ENCODE results near the gene SLC44A2.

The SLC44A2 gene

GRCh38 chr19:10686193-10686592 lies 60.8 kb downstream of the SLC44A2 start:
- DNase-seq (ENCODE audit: low read depth): no peak
- TF ChIP-seq CTCF (IDR thresholded peaks at IDR 0.05; ENCODE audit: control insufficient read depth, insufficient read depth, low read depth, low read length, missing control alignments): no peak
- no peak overlapping the region for H3K4me3 ChIP-seq (ENCODE audit: control insufficient read depth, low read depth, low read length)

GRCh38 chr19:10686661-10687517 lies 61.5 kb downstream of the SLC44A2 start:
- DNase-seq (ENCODE audit: low read depth): no peak
- TF ChIP-seq CTCF (IDR thresholded peaks at IDR 0.05; ENCODE audit: control insufficient read depth, insufficient read depth, low read depth, low read length, missing control alignments): no peak
- H3K4me3 ChIP-seq (ENCODE audit: control insufficient read depth, low read depth, low read length): no peak overlapping the region

DNA sequence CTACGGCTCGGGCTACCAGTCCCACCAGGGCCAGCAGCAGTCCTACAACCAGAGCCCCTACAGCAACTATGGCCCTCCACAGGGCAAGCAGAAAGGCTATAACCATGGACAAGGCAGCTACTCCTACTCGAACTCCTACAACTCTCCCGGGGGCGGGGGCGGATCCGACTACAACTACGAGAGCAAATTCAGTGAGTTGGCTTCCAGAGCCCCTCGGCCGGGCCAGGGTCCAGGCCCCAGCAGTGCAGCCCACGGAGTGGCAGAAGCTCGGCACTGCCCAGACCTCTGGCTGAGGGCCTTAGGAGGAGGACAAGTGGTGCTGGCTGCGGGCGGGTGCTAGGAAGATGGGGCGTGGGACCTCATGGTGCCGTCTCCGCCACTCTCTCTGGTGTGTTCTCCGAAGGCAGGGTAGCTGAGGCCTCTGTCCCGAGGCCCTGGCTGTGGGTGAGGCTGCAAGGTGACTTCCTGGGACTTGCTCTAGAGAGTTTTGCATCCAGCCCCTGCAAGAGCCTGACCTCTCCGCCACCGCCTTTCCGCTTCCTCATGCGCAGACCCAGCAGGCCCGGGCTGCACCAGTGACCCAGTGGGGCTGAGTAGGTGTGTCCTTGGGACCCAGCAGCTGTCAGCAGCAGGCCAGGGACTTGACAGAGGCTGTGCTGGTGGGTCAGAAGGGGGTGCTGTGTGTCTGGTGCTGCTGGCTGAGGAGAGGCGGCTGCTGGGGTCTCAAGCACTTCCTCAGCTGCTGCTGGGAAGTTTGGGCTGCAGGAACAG lies 62.4 kb downstream of the SLC44A2 start:
- TF ChIP-seq CTCF (IDR thresholded peaks at IDR 0.05; ENCODE audit: control insufficient read depth, insufficient read depth, low read depth, low read length, missing control alignments): no peak
- DNase-seq (ENCODE audit: low read depth): no peak

GRCh38 chr19:10688545-10689280 lies 63.4 kb downstream of the SLC44A2 start:
- no peak for TF ChIP-seq CTCF (IDR thresholded peaks at IDR 0.05; ENCODE audit: control insufficient read depth, insufficient read depth, low read depth, low read length, missing control alignments)
- no peak overlapping the region for H3K4me3 ChIP-seq (ENCODE audit: control insufficient read depth, low read depth, low read length)
- no peak for DNase-seq (ENCODE audit: low read depth)

More for the DNA sequence above, 62.4 kb downstream of the SLC44A2 start:
- no peak overlapping the region for H3K4me3 ChIP-seq (ENCODE audit: control insufficient read depth, low read depth, low read length)

DNA sequence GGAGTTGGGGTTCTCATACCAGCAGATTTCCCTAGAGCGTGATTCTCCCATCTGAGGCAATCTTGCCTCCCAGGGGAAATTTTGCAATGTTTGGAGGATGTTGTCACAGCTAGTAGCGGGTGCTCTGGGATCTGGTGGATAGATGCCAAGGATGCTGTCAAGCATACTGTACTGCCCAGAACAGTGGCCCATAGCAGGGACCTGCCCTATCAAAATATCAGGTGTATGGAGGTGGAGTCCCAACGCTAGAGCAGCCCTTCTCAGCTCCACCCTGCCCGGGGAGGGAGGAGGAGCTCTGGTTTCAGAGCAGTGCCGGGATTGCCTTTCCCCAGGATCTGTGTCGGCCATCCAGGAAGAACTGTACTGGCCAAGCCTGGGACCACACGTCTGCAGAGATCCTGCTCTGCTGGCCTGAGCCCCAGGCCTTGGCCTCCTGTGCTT lies 65.0 kb downstream of the SLC44A2 start:
- H3K4me3 ChIP-seq (ENCODE audit: control insufficient read depth, low read depth, low read length): no peak overlapping the region
- DNase-seq (ENCODE audit: low read depth): peak; percentile 38
- TF ChIP-seq CTCF (IDR thresholded peaks at IDR 0.05; ENCODE audit: control insufficient read depth, insufficient read depth, low read depth, low read length, missing control alignments): no peak

DNA sequence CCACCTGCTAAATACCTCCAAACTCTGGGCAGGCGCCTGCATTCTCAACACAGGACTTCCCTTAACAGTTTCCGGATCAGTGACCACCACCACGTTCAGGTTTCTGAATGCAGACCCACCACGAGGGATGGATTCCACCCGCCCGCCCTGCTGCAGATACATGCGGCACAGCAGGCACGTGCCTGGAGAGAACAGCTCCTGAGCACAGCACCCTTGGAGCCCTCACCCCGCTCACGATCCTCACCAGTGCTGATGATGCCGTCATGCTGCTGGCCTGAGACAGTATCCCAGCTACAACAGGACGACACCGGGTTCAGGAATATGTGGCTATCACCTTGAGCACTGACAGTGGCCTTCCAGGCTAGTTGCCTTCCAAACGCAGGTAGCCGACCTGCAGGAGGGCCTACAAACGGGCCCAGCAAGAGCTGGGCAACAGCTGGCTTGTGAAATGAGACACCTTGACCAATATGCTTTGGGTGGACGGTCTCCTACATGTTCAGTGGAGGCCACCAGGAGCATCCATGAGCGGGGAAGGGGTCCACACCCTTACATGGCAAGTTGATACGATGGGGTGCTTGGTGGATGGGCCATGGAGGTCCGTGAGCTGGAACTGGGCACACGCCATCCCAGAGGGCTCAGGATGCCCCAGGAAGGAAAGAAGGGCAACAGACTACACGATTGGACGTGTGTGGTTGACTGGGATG lies 66.0 kb downstream of the SLC44A2 start:
- DNase-seq (ENCODE audit: low read depth): no peak
- H3K4me3 ChIP-seq (ENCODE audit: control insufficient read depth, low read depth, low read length): no peak overlapping the region
- no peak for TF ChIP-seq CTCF (IDR thresholded peaks at IDR 0.05; ENCODE audit: control insufficient read depth, insufficient read depth, low read depth, low read length, missing control alignments)
